ENCODE results near the gene TMEM81. TPM values are rescaled to one million over a fixed set of nuclear protein-coding genes. Genes with fewer than 3 reads are reported as not detected.

Gene TMEM81
- total RNA-seq, 4 donors from 2014 or later = 2.9 to 3.7 TPM; not detected in 2

DNA sequence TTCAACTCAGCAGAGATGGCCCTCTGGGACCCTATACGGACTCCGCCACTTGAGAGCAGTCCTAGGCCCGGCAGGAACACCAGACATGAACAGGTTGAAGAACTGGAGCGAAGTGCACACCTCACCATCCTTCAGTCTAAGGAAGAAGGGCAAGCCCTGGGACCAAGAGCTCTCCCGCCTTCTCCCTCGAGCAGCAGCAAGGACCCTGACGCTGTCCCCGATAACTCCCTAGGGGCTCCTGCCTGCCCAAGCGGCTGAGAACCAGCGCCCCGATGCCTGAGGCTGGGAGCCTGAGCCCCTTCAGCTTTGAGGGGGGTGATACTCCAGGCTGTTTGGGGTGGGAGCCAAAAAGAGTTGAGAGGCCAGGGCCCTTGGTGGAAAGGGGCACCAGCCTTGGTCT is 10.2 kb downstream of the TMEM81 start:
- TF ChIP-seq POLR2AphosphoS5 (IDR thresholded peaks at IDR 0.05) (no peak), POLR2A (IDR thresholded peaks at IDR 0.05) (no peak)
- TF ChIP-seq, protein P1, sequence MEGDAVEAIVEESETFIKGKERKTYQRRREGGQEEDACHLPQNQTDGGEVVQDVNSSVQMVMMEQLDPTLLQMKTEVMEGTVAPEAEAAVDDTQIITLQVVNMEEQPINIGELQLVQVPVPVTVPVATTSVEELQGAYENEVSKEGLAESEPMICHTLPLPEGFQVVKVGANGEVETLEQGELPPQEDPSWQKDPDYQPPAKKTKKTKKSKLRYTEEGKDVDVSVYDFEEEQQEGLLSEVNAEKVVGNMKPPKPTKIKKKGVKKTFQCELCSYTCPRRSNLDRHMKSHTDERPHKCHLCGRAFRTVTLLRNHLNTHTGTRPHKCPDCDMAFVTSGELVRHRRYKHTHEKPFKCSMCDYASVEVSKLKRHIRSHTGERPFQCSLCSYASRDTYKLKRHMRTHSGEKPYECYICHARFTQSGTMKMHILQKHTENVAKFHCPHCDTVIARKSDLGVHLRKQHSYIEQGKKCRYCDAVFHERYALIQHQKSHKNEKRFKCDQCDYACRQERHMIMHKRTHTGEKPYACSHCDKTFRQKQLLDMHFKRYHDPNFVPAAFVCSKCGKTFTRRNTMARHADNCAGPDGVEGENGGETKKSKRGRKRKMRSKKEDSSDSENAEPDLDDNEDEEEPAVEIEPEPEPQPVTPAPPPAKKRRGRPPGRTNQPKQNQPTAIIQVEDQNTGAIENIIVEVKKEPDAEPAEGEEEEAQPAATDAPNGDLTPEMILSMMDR (IDR thresholded peaks at IDR 0.05) = no peak
- in situ Hi-C loops (cut with MboI; ENCODE audit: low pct_ligation_motif_present in 1 of 4, low pct_unique_long_range_greater_than_20kb in 1 of 4, low sequenced_read_pairs in 3 of 4) (no loop called here), intact Hi-C loops (cut with DNase I; ENCODE audit: low total_unique reads) (no loop called here)
- H3K4me3 ChIP-seq = no peak overlapping the region
- 89% methylated on average over 11 of the region's 11 CpGs; no CpG with 5 or more reads in 1 of the 2 donors for whole genome bisulfite sequencing, 2 donors (ENCODE audit: low coverage in 1 of 2)
- no peaks in the 10 kb centered on the region for H3K9me3 ChIP-seq
- H3K27me3 ChIP-seq = no peaks in the 10 kb centered on the region
- DNase-seq = no peak
- no peaks in the 10 kb centered on the region for H3K4me1 ChIP-seq
- H3K36me3 ChIP-seq = no peaks in the 10 kb centered on the region
- H3K27ac ChIP-seq = no peak overlapping the region

DNA sequence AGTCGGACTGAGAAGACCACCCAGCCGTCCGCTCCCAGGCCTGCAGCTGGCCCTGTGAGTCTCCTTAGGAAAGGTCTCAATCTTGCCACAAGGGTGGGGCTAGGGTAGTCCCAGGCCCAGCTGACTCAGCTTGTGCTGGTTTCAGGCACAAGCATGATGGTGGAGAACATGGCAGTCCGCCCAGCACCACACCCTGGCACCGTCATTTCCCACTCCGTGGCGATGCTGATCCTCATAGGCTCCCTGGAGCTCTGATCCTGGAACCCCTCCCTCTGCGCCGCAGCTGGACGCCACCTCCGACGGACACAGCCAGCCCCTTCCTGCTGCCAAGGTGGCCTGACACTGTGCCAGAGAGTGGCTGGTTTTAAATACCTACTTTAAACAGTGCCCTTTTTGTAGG is 10.7 kb downstream of the TMEM81 start:
- no peak for TF ChIP-seq POLR2A (IDR thresholded peaks at IDR 0.05)
- no peak for TF ChIP-seq EP300 (IDR thresholded peaks at IDR 0.05; ENCODE audit: low read depth)
- H3K27me3 ChIP-seq = no peaks in the 10 kb centered on the region
- H3K27ac ChIP-seq = no peak overlapping the region
- intact Hi-C loops (cut with DNase I; ENCODE audit: low total_unique reads) = no loop called here
- H3K4me1 ChIP-seq = no peaks in the 10 kb centered on the region
- WGBS, 2 donors (ENCODE audit: low coverage in 1 of 2) = 86% methylated on average over 12 of the region's 12 CpGs; no CpG with 5 or more reads in 1 of the 2 donors
- in situ Hi-C loops (cut with MboI; ENCODE audit: low pct_ligation_motif_present in 1 of 4, low pct_unique_long_range_greater_than_20kb in 1 of 4, low sequenced_read_pairs in 3 of 4) = no loop called here
- no peaks in the 10 kb centered on the region for H3K9me3 ChIP-seq
- H3K4me3 ChIP-seq = no peak overlapping the region
- no peaks in the 10 kb centered on the region for H3K36me3 ChIP-seq
- no peak for DNase-seq

DNA sequence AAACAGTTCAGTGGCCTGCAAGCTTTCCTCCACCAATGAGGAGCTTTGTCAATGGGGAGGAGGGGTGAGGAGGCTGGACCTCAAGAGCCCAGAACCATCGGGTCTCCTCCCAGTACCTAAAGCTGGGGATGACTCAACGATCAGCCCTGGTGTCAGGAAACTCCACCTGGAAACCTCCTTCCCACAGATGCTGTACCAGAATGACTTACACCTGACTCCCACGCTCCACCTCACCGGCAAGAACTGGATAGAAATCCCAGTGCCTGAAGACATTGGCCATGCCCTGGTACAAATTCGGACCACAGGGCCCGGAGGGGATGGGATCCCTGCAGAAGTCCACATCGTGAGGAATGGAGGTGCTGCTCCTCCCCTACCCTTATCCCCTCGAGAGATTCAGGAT is 11.4 kb downstream of the TMEM81 start:
- in situ Hi-C loops (cut with MboI; ENCODE audit: low pct_ligation_motif_present in 1 of 4, low pct_unique_long_range_greater_than_20kb in 1 of 4, low sequenced_read_pairs in 3 of 4) = no loop called here

DNA sequence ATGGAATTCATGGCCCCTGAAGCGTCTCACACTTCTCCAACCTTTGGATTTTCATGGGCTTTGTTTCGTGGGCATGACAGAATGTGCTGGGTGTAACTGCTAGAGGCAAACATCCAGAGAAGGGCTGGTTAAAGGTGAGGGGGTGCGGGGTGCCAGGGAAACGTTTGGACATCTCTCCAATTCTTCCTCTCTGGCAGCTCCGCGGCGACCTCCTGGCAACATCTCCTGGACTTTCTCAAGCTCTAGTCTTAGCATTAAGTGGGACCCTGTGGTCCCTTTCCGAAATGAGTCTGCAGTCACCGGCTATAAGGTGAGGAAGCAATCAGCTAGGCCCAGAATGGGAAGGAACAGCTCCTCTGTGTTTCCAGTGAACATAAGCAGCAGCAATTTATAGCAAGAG is 12.0 kb downstream of the TMEM81 start:
- 60 to 86% methylated on average over 2 to 9 of the region's 9 CpGs for WGBS, 2 donors (ENCODE audit: low coverage in 1 of 2)
- in situ Hi-C loops (cut with MboI; ENCODE audit: low pct_ligation_motif_present in 1 of 4, low pct_unique_long_range_greater_than_20kb in 1 of 4, low sequenced_read_pairs in 3 of 4) = no loop called here
- no peak for DNase-seq

More for the DNA sequence above, 11.4 kb downstream of the TMEM81 start:
- Histone ChIP-seq H3K4me1 (no peaks in the 10 kb centered on the region), H3K36me3 (no peaks in the 10 kb centered on the region), H3K27ac (no peak overlapping the region), H3K27me3 (no peaks in the 10 kb centered on the region), H3K9me3 (no peaks in the 10 kb centered on the region), H3K4me3 (no peak overlapping the region)
- WGBS, 2 donors (ENCODE audit: low coverage in 1 of 2) = 73 to 100% methylated on average over 6 to 7 of the region's 8 CpGs
- intact Hi-C loops (cut with DNase I; ENCODE audit: low total_unique reads) = no loop called here
- TF ChIP-seq, protein P1 (IDR thresholded peaks at IDR 0.05) = no peak
- TF ChIP-seq POLR2AphosphoS5 (IDR thresholded peaks at IDR 0.05) (no peak), POLR2A (IDR thresholded peaks at IDR 0.05) (no peak), EP300 (IDR thresholded peaks at IDR 0.05; ENCODE audit: low read depth) (no peak)
- no peak for DNase-seq

More for the DNA sequence above, 12.0 kb downstream of the TMEM81 start:
- Histone ChIP-seq H3K36me3 (no peaks in the 10 kb centered on the region), H3K27ac (no peak overlapping the region), H3K4me1 (no peaks in the 10 kb centered on the region), H3K9me3 (no peaks in the 10 kb centered on the region), H3K27me3 (no peaks in the 10 kb centered on the region), H3K4me3 (no peak overlapping the region)
- TF ChIP-seq, protein P1 (IDR thresholded peaks at IDR 0.05) = no peak
- TF ChIP-seq EP300 (IDR thresholded peaks at IDR 0.05; ENCODE audit: low read depth) (no peak), POLR2AphosphoS5 (IDR thresholded peaks at IDR 0.05) (no peak), POLR2A (IDR thresholded peaks at IDR 0.05) (no peak)
- intact Hi-C loops (cut with DNase I; ENCODE audit: low total_unique reads) = no loop called here
